Skeletal muscle tissue (tissue), 4 donors: Measurements from ENCODE around the gene PPFIA4. TPM values are rescaled to one million over a fixed set of nuclear protein-coding genes. Genes with fewer than 3 reads are reported as not detected.

Experiments used
- H3K27ac ChIP-seq: one replicate; pipeline ENCODE4 v1.7.0; 2013; ENCODE audit warnings: mild to moderate bottlenecking, low read depth, low read length, inconsistent platforms
- H3K27me3 ChIP-seq, 3 donors: one replicate each; pipeline ENCODE4 v1.7.0; 2013; ENCODE audit warnings: low read length in 3 of 3; ENCODE audit not compliant: control insufficient read depth in 3 of 3, insufficient read depth in 3 of 3
- H3K36me3 ChIP-seq, 3 donors: one replicate each; pipeline ENCODE4 v1.7.0; 2013; ENCODE audit warnings: low read length in 3 of 3; ENCODE audit not compliant: control insufficient read depth in 3 of 3, insufficient read depth in 3 of 3
- H3K4me1 ChIP-seq, 3 donors: one replicate each; pipeline ENCODE4 v1.7.0; 2013; ENCODE audit warnings: low read length in 3 of 3, mild to moderate bottlenecking in 3 of 3; ENCODE audit not compliant: control insufficient read depth in 3 of 3, insufficient read depth in 3 of 3
- H3K4me3 ChIP-seq, 3 donors: one replicate each; pipeline ENCODE4 v1.7.0; 2013; ENCODE audit warnings: low read length in 3 of 3
- H3K9ac ChIP-seq, 3 donors: one replicate each; pipeline ENCODE4 v1.7.0; 2013; ENCODE audit warnings: low read length in 3 of 3, mild to moderate bottlenecking in 3 of 3, moderate library complexity in 2 of 3, low read depth in 1 of 3
- H3K9me3 ChIP-seq, 3 donors: one replicate each; pipeline ENCODE4 v1.7.0; 2013; ENCODE audit warnings: low read length in 3 of 3; ENCODE audit not compliant: control insufficient read depth in 3 of 3
- total RNA-seq: library from RNA; depleted of rRNA; stranded (reverse); fragments of >200 nt; gene quantifications from one replicate; pipeline ENCODE4 v1.2.3, GENCODE V29; 2014
- donor health status: Osteomylitis.

PPFIA4 gene
- total RNA-seq, 1 donor from 2014 or later, result 15.7 TPM

GRCh38 chr1:203096566-203096965, 70.3 kb downstream of the PPFIA4 start:
- Histone ChIP-seq H3K4me3 (no peak overlapping the region), H3K9me3 (no peaks in the 10 kb centered on the region), H3K9ac (no peak overlapping the region), H3K27ac (no peak overlapping the region), H3K36me3 (no peaks in the 10 kb centered on the region), H3K4me1 (peaks cover 23% of the 10 kb centered on the region in 3 donors), H3K27me3 (no peaks in the 10 kb centered on the region)

- H3K4me3 ChIP-seq, result no peak overlapping the region
- no peaks in the 10 kb centered on the region for H3K36me3 ChIP-seq
- H3K4me1 ChIP-seq, result peaks cover 19 to 25% (median 23%) of the 10 kb centered on the region in 3 donors
- no peak overlapping the region for H3K27ac ChIP-seq
- no peaks in the 10 kb centered on the region for H3K27me3 ChIP-seq
- H3K9me3 ChIP-seq, result no peaks in the 10 kb centered on the region
- no peak overlapping the region for H3K9ac ChIP-seq
These were observed 70.7 kb downstream of the PPFIA4 start for GRCh38 chr1:203097001-203097400.

GRCh38 chr1:203098445-203098844, 72.2 kb downstream of the PPFIA4 start:
- peaks cover 19 to 32% (median 23%) of the 10 kb centered on the region in 3 donors for H3K4me1 ChIP-seq
- H3K27ac ChIP-seq, result no peak overlapping the region
- no peak overlapping the region for H3K4me3 ChIP-seq
- no peaks in the 10 kb centered on the region for H3K27me3 ChIP-seq
- H3K9ac ChIP-seq, result peak overlapping the region in 2 of 3 donors; percentile 5 to 17
- H3K36me3 ChIP-seq, result no peaks in the 10 kb centered on the region
- no peaks in the 10 kb centered on the region for H3K9me3 ChIP-seq

GRCh38 chr1:203098914-203099520, 72.7 kb downstream of the PPFIA4 start:
- Histone ChIP-seq H3K36me3 (no peaks in the 10 kb centered on the region), H3K27ac (no peak overlapping the region), H3K9ac (peak overlapping the region in 2 of 3 donors; percentile 17 to 34), H3K4me1 (peaks cover 19 to 32% (median 23%) of the 10 kb centered on the region in 3 donors), H3K9me3 (no peaks in the 10 kb centered on the region), H3K27me3 (no peaks in the 10 kb centered on the region), H3K4me3 (no peak overlapping the region)

- Histone ChIP-seq H3K4me3 (no peak overlapping the region), H3K27me3 (no peaks in the 10 kb centered on the region), H3K9ac (peak overlapping the region in 2 of 3 donors; percentile 24 to 27), H3K36me3 (no peaks in the 10 kb centered on the region), H3K27ac (peak overlapping the region; percentile 8), H3K9me3 (no peaks in the 10 kb centered on the region), H3K4me1 (peaks cover 19 to 32% (median 23%) of the 10 kb centered on the region in 3 donors)
These were observed 73.7 kb downstream of the PPFIA4 start for GRCh38 chr1:203099805-203100515.

GRCh38 chr1:203100516-203100869, 74.2 kb downstream of the PPFIA4 start:
- Histone ChIP-seq H3K4me3 (no peak overlapping the region), H3K4me1 (peaks cover 19 to 32% (median 23%) of the 10 kb centered on the region in 3 donors), H3K27ac (no peak overlapping the region), H3K9ac (no peak overlapping the region), H3K27me3 (no peaks in the 10 kb centered on the region), H3K36me3 (no peaks in the 10 kb centered on the region), H3K9me3 (no peaks in the 10 kb centered on the region)

GRCh38 chr1:203101813-203102634, 75.7 kb downstream of the PPFIA4 start:
- Histone ChIP-seq H3K4me3 (no peak overlapping the region), H3K36me3 (no peaks in the 10 kb centered on the region), H3K9ac (no peak overlapping the region), H3K27ac (no peak overlapping the region), H3K9me3 (no peaks in the 10 kb centered on the region), H3K4me1 (peaks cover 19 to 32% (median 23%) of the 10 kb centered on the region in 3 donors), H3K27me3 (no peaks in the 10 kb centered on the region)

GRCh38 chr1:203103216-203103615, 76.9 kb downstream of the PPFIA4 start:
- H3K36me3 ChIP-seq, result no peaks in the 10 kb centered on the region
- no peak overlapping the region for H3K9ac ChIP-seq
- H3K4me3 ChIP-seq, result no peak overlapping the region
- H3K27me3 ChIP-seq, result no peaks in the 10 kb centered on the region
- no peak overlapping the region for H3K27ac ChIP-seq
- no peaks in the 10 kb centered on the region for H3K9me3 ChIP-seq
- H3K4me1 ChIP-seq, result peaks cover 18 to 30% (median 22%) of the 10 kb centered on the region in 3 donors

- Histone ChIP-seq H3K9me3 (no peaks in the 10 kb centered on the region), H3K27me3 (no peaks in the 10 kb centered on the region), H3K4me1 (peaks cover 10 to 24% (median 15%) of the 10 kb centered on the region in 3 donors), H3K4me3 (no peak overlapping the region), H3K9ac (no peak overlapping the region), H3K27ac (no peak overlapping the region), H3K36me3 (no peaks in the 10 kb centered on the region)
These were observed 77.7 kb downstream of the PPFIA4 start for GRCh38 chr1:203103829-203104495.
